Activated naive CD4-positive, alpha-beta T cell (primary cell): ENCODE data around the gene LRP1B.

ENCODE experiments used
- DNase-seq, 4 experiments: peaks; one replicate each; lab custom pipeline; 2025; lab: John Stamatoyannopoulos, UW

Gene LRP1B

DNA sequence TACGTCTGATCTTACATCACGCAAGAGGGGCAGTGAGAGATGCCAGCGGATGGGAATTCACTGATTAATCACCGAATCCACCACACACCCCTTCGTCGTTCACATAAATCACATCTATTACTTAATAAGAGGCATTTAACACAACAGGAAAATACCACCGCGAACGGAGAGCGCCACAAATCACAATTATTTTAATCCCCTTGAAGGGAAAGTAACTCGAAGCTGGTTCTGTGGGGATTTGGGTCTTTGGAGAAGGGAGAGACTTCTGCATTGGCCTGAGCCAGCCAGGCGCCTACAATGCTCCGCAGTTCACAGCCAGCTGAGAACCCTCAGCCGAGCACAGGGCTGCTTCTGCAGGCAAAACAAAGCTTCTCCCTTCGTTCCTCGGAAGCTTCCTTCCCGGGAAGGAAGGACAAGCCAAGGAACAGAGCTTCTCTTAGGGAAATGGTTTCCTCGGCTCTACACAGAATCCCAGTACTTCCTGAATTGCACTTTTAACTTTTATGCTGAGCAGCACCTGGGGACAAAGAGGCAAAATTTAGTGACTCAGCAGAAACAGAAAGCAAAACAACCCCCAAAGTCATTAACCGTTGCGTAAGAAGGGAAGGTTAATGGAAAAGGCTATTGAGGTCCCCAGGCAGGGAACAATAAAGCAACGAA lies at the start of gene LRP1B:
LRP1B (minus strand) TSS at position 7 of the 660 bp plus-strand sequence. CDS start 287 bp downstream, outside the sequence.
- DNase-seq = no peak

DNA sequence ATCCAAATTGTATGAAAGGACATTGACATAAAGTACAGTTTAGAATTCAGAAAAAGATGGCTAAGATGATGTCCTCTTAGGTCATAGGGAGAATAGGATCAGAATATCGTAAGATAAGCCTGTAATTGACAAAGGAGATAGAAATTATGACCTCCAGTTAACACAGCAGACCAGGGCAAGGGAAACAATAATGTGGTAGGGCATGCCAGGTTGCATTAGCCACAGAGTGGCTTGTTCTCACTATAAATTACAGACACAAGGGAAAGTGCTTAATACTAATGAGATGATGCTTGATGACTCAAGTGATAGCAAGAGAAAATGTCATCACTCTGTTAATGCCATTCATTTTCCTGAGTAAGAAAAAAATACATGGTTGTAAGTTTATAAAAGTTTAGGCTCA lies 48.9 kb upstream of the LRP1B start:
- DNase-seq = no peak

DNA sequence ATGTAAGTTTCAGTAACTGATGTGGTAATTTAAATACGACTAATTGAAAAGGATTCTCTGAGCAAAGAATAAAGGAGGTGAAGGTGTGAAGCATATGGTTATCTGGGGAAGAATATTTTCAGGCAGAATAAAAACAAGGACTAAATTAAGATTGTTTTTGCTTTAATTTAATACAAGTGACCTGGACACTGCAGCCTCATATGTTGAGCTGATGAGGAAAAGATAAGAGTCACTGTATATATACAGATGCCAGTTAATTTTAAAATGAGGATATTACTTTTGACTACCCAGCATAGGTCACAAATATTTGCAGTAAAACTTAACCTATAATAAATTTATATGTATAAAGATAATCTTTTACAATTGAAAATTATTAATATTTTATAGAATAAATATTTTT lies 47.8 kb upstream of the LRP1B start:
- no peak for DNase-seq

DNA sequence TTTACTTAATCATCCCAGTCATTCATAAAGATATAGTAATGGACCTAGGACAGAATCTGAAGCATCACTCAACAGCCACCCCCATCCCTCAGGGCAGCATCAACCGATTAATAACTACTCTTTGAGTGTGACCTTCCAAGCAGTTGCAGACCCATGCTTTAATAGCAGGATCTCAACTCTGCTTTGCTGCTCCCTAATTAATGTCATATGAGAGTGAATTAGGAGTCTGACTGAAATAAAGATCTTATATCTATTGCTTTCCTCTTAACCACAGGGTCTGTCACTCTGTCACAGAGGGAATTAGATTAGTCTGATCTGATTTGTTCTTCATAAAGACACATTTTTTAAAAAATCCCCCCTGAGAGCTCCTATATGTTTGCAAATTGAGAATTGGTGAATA lies 46.1 kb upstream of the LRP1B start:
- DNase-seq = no peak

DNA sequence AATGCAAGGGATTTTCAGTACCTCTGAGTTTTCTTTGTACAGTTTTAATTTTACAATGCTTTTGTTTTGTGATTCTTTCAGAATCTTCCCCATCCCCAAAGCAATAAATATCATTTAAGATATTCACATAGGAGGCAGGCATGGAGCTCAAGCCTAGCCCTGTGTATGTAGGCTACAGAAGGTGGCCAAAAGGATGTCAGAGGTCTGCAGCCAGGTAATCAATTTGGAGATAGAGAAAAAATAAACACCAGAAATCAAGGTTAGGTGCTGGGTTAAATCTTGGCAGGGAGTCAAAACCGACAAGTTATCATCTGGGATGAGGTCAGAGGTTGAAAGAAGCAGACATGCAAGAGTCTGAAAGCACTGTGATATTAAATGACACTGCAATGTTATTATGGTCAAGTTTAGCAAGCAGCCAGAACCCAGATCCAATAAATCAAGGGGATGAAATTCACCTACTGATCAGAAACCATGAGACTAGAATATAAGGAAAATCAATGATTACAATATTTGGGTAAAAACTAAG lies 45.1 kb upstream of the LRP1B start:
- no peak for DNase-seq

DNA sequence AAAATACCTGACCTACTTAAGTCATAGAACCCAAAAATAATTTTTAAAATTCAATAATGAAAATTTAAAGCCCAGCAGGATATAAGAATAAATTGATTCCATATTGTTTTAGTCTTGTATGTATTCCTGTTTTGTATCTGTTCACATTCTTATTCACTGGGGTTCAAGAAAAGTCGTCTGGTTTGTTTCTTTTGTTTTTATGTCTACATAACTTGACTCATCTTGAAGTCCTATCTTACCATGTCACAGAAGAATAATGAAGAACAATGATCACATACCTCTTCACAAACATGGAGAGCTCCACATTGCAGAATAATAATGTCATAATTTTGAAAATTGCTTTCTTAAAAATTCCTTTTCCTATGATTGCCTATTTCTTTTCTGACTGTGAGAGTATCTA lies 43.4 kb upstream of the LRP1B start:
- DNase-seq = no peak

DNA sequence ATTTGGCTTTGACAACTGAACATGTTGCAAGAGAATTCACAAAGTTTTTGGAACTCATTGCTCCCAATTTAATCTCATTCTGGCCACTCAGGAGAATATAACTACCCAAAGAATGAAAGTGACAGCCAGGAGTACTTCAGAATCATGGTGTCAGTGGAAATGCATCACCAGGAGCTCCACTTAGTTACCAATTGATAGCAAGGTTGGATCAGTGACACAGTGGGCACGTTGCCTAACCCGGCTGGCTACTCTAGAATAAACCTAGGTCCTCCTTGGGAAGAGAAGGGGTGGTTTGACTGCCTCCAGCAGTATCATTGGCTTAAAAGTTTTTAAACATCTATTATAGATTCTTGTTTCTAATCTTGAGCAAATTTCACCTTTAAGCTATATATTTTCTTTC lies 40.0 kb upstream of the LRP1B start:
- no peak for DNase-seq

DNA sequence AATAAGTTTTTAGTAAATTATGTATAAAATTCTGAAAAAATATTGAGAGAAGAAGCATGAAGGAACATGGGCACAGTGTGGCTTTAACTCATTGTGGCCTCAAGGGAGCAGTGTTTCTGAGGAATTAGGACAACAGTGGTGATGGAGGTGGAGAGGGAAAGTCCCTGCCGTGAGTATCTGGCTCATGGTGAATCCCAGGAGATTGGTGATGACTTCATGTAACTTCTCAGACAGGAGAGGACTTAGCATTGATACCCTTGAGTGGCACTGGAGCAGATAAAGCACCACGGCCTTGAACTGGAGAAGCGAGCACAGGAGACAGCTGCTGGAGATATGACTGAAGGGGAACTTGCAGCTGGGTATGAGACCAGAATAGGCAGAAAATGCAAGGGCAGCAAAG lies 35.0 kb upstream of the LRP1B start:
- DNase-seq = no peak

DNA sequence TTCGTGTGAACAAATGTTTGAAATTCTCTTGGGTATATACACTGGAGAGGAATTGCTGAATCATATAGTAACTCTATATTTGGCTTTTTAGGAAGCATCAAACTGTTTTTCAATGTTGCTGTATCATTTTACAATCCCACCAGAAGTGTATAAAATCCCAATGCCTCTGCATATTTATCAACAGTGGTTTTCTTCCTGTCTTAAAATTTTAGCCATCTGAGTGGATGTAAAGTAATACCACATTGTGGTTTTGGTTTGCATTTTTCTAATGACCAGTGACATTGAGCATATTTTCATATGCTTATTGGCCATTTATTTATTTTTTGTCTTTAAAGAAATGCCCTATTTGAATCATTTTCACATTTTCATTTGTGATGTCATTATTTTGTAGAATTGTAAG lies 22.8 kb upstream of the LRP1B start:
- DNase-seq = no peak

DNA sequence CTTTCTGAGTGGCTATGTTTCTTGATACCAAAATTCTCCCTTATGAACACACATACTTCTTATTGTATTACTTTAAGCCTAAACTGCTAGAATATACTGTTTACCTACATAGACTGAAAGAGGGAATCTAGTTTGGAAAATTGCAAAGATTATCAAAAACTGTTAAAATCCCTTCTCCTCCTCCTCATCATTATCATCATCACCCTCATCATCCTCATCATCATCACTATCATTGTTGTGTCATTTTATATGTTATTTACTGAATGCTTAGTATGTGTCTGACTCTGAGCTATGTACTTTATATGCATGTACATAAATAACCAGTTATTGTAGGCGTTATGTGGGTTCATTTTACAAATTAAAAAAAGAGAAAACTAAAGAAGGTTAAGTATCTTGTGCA lies 19.6 kb upstream of the LRP1B start:
- no peak for DNase-seq

DNA sequence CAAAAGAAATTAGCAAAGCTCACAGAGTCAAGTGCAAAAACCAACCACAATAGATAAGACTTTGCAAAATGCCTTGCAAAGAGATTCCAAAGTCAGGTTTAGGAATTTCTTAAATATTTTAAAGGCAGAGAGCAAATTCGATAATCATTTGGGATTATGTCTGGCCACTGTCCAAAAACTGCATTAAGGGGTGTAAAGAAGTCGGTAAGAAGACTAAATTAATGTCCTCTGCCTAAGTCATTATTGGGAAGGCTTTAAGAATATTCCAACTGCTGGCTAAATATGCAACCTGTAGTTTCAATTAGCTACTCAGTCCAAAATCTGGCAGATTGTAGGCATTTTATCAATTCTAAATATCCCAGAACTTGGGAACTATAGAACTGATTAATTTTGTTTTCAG lies 13.7 kb upstream of the LRP1B start:
- DNase-seq = no peak

DNA sequence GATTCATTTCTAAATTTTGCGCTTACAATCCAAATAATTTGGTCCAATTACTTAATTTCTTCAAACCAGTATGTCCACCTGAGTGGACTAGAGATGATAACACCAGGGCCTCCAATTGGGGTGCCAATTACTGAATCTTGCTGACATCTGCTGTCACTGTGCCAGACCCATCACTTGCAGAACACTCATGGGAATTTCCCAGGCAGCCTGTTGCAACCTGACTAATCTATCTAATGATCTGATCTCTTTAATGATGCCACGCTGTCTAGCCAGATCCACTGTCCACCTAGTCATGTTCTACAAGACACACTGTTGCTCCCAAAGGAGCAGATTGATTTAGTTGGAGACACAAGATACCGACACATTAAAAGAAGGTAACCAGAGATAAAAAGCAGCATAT lies 11.8 kb upstream of the LRP1B start:
- no peak for DNase-seq

DNA sequence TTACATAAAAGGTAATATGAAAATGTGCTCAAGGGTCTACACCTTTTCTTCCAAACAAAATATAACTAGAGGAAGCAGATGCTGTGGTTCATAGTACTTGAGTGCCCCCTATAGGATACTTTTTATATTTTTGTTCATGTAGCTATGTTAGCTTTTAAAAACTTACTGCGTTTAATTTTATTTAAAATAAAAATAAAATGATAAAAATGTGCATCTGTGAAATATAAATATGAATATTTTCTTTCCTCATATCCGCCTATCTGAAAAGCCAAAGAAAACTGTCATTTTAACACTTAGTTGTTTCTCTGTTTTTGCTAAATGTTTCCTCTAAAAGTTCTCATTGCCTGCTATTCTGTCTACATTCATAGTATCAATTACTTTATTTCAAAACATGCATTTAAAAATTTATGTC lies 9.6 kb upstream of the LRP1B start:
- DNase-seq = no peak

DNA sequence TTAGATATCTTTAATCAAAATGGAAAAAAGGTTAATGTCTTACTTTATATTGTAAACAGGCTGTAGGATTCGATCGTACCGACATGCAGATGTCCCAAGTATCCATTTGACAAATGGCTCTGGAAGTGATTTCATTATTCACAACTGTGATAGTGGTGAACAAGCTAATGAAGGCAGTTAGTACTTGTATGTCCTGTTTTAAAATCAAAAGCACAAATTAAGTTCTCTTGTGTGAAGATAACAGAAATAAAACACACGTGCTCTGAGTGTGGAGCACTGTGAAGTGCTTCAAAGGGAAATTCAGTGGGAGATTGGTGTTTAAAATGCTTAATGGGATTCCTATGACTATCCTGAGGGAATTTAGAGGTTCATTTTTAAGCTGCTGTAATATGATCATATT lies 8.6 kb upstream of the LRP1B start:
- no peak for DNase-seq

DNA sequence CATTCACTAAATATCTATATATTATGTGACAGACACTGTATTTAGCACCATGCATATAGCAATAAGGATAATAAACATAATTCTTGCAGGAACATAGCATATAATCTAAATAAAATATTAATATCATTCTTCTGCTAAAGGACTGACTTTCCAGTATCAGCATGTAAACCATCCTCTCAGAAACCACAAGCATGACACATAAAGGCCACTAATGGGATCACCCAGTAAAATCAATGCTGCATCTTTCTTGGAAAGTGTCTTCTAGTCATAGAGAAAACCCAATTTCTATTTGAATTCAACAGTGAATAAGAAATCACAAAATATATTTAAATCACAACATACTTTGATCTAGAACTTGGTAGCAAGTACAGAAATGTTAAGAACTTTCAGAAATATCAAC lies 5.8 kb upstream of the LRP1B start:
- no peak for DNase-seq

DNA sequence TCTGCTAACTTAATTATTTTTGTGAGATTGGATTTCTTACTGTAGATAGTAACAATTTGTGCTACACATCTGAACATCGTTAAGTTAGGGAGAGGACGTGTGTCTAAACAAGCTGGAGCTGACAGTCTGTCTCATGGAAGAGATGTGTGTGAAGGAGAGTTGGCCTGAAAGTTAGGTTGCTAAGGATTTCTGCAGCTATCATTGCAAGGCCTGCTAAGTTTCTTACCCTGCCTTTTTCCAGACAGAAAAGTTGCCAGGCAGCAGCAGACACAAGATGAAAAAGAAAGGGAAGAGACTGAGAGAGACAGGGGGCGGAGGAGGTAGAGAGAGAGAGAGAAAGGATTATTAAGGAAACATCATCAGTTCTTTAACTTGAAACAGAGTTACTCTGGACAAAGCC lies 4.1 kb upstream of the LRP1B start:
- DNase-seq = no peak

GRCh38 chr2:142130111-142131009 lies 456 bp downstream of the LRP1B start:
- DNase-seq = no peak

GRCh38 chr2:142128105-142128504 lies 2.7 kb downstream of the LRP1B start:
- no peak for DNase-seq

DNA sequence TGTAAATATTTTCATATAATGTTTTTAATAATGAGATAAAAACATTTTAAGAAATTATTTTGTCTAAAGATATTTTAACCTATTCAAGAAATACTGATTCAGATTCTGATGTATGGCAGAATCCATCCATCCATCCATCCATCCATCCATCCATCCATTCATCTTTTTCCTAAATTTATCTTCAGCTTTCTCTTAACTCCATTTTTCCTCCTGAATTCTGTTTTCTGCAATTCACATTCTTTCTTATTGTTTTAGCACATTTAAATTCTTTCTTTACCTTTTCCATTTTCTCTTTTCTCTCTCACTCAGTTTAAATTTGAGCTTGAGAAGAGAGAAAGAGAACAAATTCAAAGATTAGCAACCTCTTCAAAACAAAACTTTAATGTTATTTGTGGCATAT lies 3.6 kb downstream of the LRP1B start:
- DNase-seq = no peak

GRCh38 chr2:142124706-142125105 lies 6.1 kb downstream of the LRP1B start:
- no peak for DNase-seq

GRCh38 chr2:142119347-142119746 lies 11.5 kb downstream of the LRP1B start:
- no peak for DNase-seq

GRCh38 chr2:142112757-142113221 lies 18.0 kb downstream of the LRP1B start:
- no peak for DNase-seq

- DNase-seq = no peak
These were observed 26.6 kb downstream of the LRP1B start for GRCh38 chr2:142104134-142104758.
